A673 (cell line): ENCODE measurements around the gene TMEM205.

Experiments
- CTCF ChIP-seq: fragments of 300-800, 200-600 bp; sonication (generic); conservative IDR thresholded peaks from 2 replicates; pipeline ENCODE4 v1.5.1; 2017; ENCODE audit warnings: low read depth, mild to moderate bottlenecking, antibody characterized with exemption, low read length, moderate library complexity, mixed read lengths
- EZH2 ChIP-seq: fragments of 200-600 bp; sonication (generic); IDR thresholded peaks from 2 replicates; pipeline ENCODE4 v1.6.1; 2017; ENCODE audit warnings: borderline replicate concordance, low read depth, mild to moderate bottlenecking, mixed read lengths, antibody characterized with exemption, low read length; ENCODE audit not compliant: poor library complexity, severe bottlenecking

- TF ChIP-seq CTCF (no peak), EZH2 (no peak)
Measured at GRCh38 chr19:11370744-11371143, 24.7 kb upstream of the TMEM205 start.
